ENCODE data around the gene NBAS. TPM values are rescaled to one million over a fixed set of nuclear protein-coding genes. Genes with fewer than 3 reads are reported as not detected.

Gene NBAS
- polyA plus RNA-seq, 1 experiment: 35.6 TPM

GRCh38 chr2:15246870-15247269, 314.3 kb downstream of the NBAS start:
- POLR2A ChIA-PET: no interaction called here
- Histone ChIP-seq H3K36me3 (ENCODE audit: control insufficient read depth, insufficient read depth, low read length) (no peaks in the 10 kb centered on the region), H3K4me3 (ENCODE audit: low read depth, low read length) (no peak overlapping the region), H3K27me3 (ENCODE audit: control insufficient read depth, insufficient read depth, low read length) (no peaks in the 10 kb centered on the region)
- CTCF ChIA-PET: no interaction called here
- DNase-seq (ENCODE audit: low read depth): no peak
- TF ChIP-seq CTCF (IDR thresholded peaks at IDR 0.05; ENCODE audit: insufficient read depth, low read depth, low read length): no peak

- ChIA-PET POLR2A (no interaction called here), CTCF (no interaction called here)
- Histone ChIP-seq H3K36me3 (ENCODE audit: control insufficient read depth, insufficient read depth, low read length) (no peaks in the 10 kb centered on the region), H3K27me3 (ENCODE audit: control insufficient read depth, insufficient read depth, low read length) (no peaks in the 10 kb centered on the region), H3K4me3 (ENCODE audit: low read depth, low read length) (no peak overlapping the region)
- no peak for TF ChIP-seq CTCF (IDR thresholded peaks at IDR 0.05; ENCODE audit: insufficient read depth, low read depth, low read length)
- DNase-seq (ENCODE audit: low read depth): no peak
Measured at GRCh38 chr2:15243762-15244161, 317.4 kb downstream of the NBAS start.

GRCh38 chr2:15242936-15243461, 318.1 kb downstream of the NBAS start:
- Histone ChIP-seq H3K4me3 (ENCODE audit: low read depth, low read length) (no peak overlapping the region), H3K36me3 (ENCODE audit: control insufficient read depth, insufficient read depth, low read length) (no peaks in the 10 kb centered on the region), H3K27me3 (ENCODE audit: control insufficient read depth, insufficient read depth, low read length) (no peaks in the 10 kb centered on the region)
- DNase-seq (ENCODE audit: low read depth): no peak
- ChIA-PET CTCF (no interaction called here), POLR2A (no interaction called here)
- TF ChIP-seq CTCF (IDR thresholded peaks at IDR 0.05; ENCODE audit: insufficient read depth, low read depth, low read length): no peak

- no peaks in the 10 kb centered on the region for H3K27me3 ChIP-seq (ENCODE audit: control insufficient read depth, insufficient read depth, low read length)
- ChIA-PET CTCF (interaction anchor here (0.6 kb wide), 1 partner anchor 48 kb away, joined by 5 read pairs; no protein-coding TSS in a partner anchor), POLR2A (no interaction called here)
- no peak overlapping the region for H3K4me3 ChIP-seq (ENCODE audit: low read depth, low read length)
- no peaks in the 10 kb centered on the region for H3K36me3 ChIP-seq (ENCODE audit: control insufficient read depth, insufficient read depth, low read length)
- no peak for DNase-seq (ENCODE audit: low read depth)
- no peak for TF ChIP-seq CTCF (IDR thresholded peaks at IDR 0.05; ENCODE audit: insufficient read depth, low read depth, low read length)
Measured at GRCh38 chr2:15241929-15242328, 319.2 kb downstream of the NBAS start.

GRCh38 chr2:15241201-15241600, 319.9 kb downstream of the NBAS start:
- no peak for TF ChIP-seq CTCF (IDR thresholded peaks at IDR 0.05; ENCODE audit: insufficient read depth, low read depth, low read length)
- Histone ChIP-seq H3K27me3 (ENCODE audit: control insufficient read depth, insufficient read depth, low read length) (no peaks in the 10 kb centered on the region), H3K36me3 (ENCODE audit: control insufficient read depth, insufficient read depth, low read length) (no peaks in the 10 kb centered on the region), H3K4me3 (ENCODE audit: low read depth, low read length) (no peak overlapping the region)
- CTCF ChIA-PET: interaction anchor here (0.9 kb wide), 1 partner anchor 31 kb away, joined by 3 read pairs; no protein-coding TSS in a partner anchor
- no peak for DNase-seq (ENCODE audit: low read depth)
- POLR2A ChIA-PET: no interaction called here

Data from BJ (cell line).